Left colon (tissue), 2 donors: ENCODE data around the gene HACL1. TPM values are rescaled to one million over a fixed set of nuclear protein-coding genes. Genes with fewer than 3 reads are reported as not detected.
"Not testable (repeated sequence)": the region's sequence is repeated elsewhere in the genome, so short reads cannot be mapped to it uniquely, and the experiment has no call there.

Experiments used
- ATAC-seq: fragments of 200-7000 bp; cut with Tn5 transposase; one replicate; pipeline ENCODE4 v1.9.1; 2020; ENCODE audit warnings: mild to moderate bottlenecking, moderate library complexity
- DNase-seq, 2 donors: peaks; one replicate each; pipeline ENCODE4 v3.0.0-alpha.2; 2020
- intact Hi-C, 2 donors: fragments of 100-400 bp; cut with DNase I in 1 of 2; cut with micrococcal nuclease in 1 of 2; formaldehyde crosslinking; loops; one replicate each; pipeline versions ENCODE4 v1.11.2 to v1.14.0; 2022; cut with DNase I, micrococcal nuclease
- total RNA-seq, 2 donors: library from RNA; stranded (reverse); fragmentation: NEBNext Ultra II Directional; extraction: Animal tissue kit (Norgen Biotek cat#: 25700); gene quantifications; one replicate each; pipeline ENCODE4 v1.2.1, GENCODE V29; 2021
- donor health status: DM: no; HTN: no; CAD: no.
- donor health status: DM: yes; HTN: yes; CAD: no.

HACL1 gene
- total RNA-seq, 2 donors from 2014 or later: 12.8 to 16.5 TPM

DNA sequence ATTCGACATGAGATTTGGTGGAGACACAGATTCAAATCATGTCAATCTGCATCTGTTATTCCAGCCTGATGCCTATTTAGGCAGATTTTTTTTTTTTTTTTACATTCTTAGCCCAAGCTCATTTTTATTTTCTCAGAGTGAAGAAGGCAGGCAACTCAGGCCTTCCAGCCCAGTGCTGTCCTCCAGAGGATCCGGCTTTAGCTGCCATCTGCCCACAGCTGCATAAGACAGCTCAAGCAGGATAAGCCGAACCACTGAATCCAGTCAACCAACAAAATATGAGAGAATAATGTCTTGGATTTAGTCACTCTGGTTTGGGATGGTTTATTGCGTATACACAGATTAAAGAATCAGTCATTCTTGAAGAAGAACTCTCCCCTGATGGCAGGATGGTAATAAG, 60.0 kb downstream of the HACL1 start:
- intact Hi-C loops: no loop called here
- no peak for ATAC-seq

GRCh38 chr3:15539066-15539465, 62.3 kb downstream of the HACL1 start:
- DNase-seq: no peak
- intact Hi-C loops: no loop called here
- no peak for ATAC-seq

More for the DNA sequence above, 60.0 kb downstream of the HACL1 start:
- no peak for DNase-seq

- intact Hi-C loops: no loop called here
- ATAC-seq (no peak), DNase-seq (no peak)
Observed at GRCh38 chr3:15538345-15538744, 63.0 kb downstream of the HACL1 start.

DNA sequence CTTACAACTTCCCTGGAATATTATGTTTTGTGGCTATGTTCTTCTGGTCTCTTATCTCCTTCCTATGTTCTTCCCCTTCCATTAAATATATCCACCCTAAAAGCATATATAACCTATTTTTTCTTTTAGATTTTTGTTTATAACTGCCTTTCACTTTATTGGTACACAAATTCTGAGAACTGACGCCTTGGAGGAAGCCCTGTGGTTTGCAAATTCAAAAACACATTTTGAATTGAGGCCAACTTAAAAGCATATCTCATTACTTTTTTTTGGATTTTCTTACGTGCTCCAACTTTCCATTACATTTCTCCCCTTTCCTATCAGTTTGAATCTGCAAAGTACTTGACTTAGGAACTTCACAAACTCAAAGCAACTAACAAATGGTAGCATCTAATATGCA, 64.5 kb downstream of the HACL1 start:
- no peak for DNase-seq
- intact Hi-C loops: no loop called here
- ATAC-seq: no peak

DNA sequence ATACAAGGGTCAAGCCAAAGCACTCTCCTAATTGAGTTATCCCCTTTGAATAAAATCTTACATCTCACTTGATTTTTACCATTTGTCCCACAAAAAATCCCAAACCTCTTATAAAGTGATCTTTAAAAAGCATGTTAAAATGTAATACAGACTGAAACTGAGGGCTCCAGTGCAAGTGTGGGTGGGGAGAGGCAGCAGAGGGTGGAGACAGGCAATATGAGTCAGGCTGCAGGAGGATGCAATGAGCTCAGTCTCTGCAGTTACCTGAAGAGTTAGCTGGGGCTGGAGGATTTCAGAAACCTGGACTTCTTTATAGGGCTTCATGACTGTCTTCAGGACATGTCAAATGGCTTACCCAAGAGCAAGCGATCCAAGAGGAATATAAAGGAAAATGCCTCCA, 65.6 kb downstream of the HACL1 start:
- intact Hi-C loops: no loop called here
- DNase-seq (no peak), ATAC-seq (no peak)

DNA sequence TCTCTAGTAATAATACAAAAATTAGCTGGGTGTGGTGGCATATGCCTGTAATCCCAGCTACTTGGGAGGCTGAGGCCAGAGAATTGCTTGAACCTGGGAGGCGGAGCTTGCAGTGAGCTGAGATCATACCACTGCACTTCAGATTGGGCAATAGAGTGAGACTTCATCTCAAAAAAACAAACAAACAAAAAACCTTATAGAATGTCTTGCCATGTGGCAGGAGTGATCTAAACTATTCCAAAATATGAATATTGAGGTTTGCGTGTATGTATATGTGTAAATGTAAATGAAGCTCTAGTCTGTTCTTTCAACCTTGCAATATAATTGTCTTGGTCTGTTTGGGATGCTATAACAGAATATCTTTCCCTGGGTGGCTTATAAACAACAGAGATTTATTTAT, 68.8 kb downstream of the HACL1 start:
- intact Hi-C loops, DNase-seq, ATAC-seq: not testable (repeated sequence)

DNA sequence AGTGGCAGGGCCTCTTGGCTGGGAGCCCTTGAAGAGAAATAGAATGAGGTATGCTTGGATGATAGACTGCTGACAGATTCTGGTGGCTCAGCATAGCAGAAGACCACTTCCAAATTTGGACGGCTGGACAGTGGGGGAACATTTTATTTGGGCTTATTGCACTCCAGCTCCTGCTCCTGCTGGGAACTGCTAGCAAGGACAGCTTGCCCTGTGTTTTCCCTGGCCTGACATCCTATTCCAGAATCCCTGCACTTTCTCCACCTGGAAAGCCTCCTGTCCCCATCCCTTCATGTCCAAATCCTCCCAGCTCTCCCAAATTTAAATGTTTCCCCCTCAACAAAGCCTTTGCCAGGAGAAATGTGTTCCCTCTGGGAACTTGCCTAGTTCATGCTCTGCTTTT, 70.0 kb downstream of the HACL1 start:
- DNase-seq (no peak), ATAC-seq (no peak)
- intact Hi-C loops: no loop called here

GRCh38 chr3:15528854-15529537, 72.4 kb downstream of the HACL1 start:
- ATAC-seq (no peak), DNase-seq (no peak)
- intact Hi-C loops: no loop called here

- intact Hi-C loops: no loop called here
- DNase-seq: no peak
- ATAC-seq: no peak
Observed at GRCh38 chr3:15527031-15527459, 74.3 kb downstream of the HACL1 start.

- DNase-seq (no peak), ATAC-seq (no peak)
- intact Hi-C loops: no loop called here
Observed at GRCh38 chr3:15525790-15526189, 75.6 kb downstream of the HACL1 start.

DNA sequence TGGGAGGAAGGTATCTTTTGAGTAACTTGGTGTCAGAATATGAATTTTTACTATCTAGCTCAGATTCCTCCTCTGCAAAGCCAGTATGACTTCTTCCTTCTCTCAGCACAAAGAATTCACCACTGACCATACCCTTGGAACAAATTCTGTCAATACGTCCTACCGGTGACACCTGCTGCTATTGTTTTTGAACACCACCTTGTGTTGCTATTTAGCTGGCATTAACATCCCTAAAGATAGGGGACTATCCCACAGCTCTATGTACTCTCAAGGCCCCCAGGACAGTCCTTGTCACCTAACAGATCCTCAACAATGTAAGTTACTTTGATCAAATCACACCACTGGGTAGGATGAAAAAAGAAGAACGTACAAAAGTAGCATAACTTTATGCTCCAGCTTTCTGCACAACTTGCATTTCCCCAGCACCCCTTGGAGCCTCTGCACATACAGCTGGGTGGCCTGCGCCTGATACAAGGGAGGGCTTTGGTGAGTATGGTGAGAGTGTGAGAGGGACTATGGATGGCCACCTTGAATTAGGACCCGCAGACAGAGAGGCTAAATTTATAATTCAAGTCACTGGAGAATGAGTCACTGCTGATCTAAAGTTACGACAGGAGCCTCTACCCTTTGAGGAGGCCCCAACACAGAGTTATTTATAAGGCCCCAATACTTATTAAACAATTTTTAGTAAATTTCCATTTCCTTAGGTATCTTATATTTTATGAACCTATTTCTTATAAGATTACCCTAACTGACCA, 77.5 kb downstream of the HACL1 start:
- intact Hi-C loops: no loop called here
- ATAC-seq (no peak), DNase-seq (no peak)

DNA sequence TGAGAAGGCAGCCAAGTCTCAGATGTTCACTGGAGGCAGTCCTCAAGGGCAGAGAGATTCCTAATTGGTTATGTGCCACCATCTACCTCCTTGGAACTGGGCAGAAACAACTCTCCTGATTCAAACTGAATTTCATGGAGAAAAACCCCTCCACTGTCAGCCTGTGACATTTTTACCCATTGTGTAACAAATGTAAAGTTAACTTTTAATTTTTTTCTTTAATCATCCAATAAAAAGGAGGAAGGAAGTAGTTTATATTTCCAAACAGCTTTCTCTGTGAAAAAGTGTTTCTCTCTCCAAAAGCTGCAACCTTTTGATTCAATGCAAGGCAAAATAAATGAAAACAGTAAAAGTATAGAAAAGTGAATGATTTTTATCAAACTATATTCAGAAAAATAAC, 79.4 kb downstream of the HACL1 start:
- ATAC-seq (no peak), DNase-seq (no peak)
- intact Hi-C loops: no loop called here

GRCh38 chr3:15521573-15521965, 79.8 kb downstream of the HACL1 start, which contains the start of gene COLQ:
Gene COLQ (minus strand): TSS chr3:15521706. CDS start chr3:15521625, 81 bp downstream.
- ATAC-seq: no peak
- no peak for DNase-seq
- intact Hi-C loops: no loop called here

- ATAC-seq (no peak), DNase-seq (no peak)
- intact Hi-C loops: no loop called here
Observed at GRCh38 chr3:15520804-15521572, 80.4 kb downstream of the HACL1 start.

GRCh38 chr3:15520185-15520584, 81.2 kb downstream of the HACL1 start:
- intact Hi-C loops: no loop called here
- ATAC-seq: no peak

DNA sequence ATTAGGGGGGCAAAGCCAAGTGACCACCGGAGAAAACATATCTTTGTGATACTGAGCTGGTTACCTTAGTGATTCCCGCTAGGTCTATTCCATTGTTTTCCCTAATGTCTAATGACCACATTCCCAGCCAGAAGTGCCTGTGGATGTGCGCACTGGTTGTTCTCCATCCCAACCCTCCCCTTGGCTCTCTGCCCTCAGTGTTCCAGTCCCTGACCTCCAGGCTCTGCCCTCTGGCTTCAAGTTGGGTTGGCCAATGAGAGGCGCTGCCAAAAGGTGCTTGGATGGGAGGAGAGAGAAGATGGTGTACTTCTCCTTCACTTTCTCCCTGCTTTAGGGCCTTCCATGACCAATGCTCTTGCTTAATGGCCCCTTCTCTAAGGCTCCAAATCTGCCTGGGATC, 82.3 kb downstream of the HACL1 start:
- intact Hi-C loops: no loop called here
- ATAC-seq (no peak), DNase-seq (no peak)

More at GRCh38 chr3:15520185-15520584, 81.2 kb downstream of the HACL1 start:
- DNase-seq: no peak

GRCh38 chr3:15514663-15515340, 86.6 kb downstream of the HACL1 start:
- ATAC-seq (no peak), DNase-seq (no peak)
- intact Hi-C loops: no loop called here

GRCh38 chr3:15513810-15514662, 87.3 kb downstream of the HACL1 start:
- ATAC-seq (no peak), DNase-seq (no peak)
- intact Hi-C loops: no loop called here
